A673 (cell line): Measurements from ENCODE around the gene NDUFV2.

Source experiments
- CTCF ChIP-seq: fragments of 300-800, 200-600 bp; sonication (generic); conservative IDR thresholded peaks from 2 replicates; pipeline ENCODE4 v1.5.1; 2017; ENCODE audit warnings: low read depth, mild to moderate bottlenecking, antibody characterized with exemption, low read length, moderate library complexity, mixed read lengths
- EZH2 ChIP-seq: fragments of 200-600 bp; sonication (generic); IDR thresholded peaks from 2 replicates; pipeline ENCODE4 v1.6.1; 2017; ENCODE audit warnings: borderline replicate concordance, low read depth, mild to moderate bottlenecking, mixed read lengths, antibody characterized with exemption, low read length; ENCODE audit not compliant: poor library complexity, severe bottlenecking

GRCh38 chr18:9177466-9177865 lies 75.0 kb downstream of the NDUFV2 start:
- no peak for TF ChIP-seq CTCF
- TF ChIP-seq EZH2, result no peak
